Type B pancreatic cell (in vitro differentiated cells): ENCODE results near the gene PRDM1. TPM values are rescaled to one million over a fixed set of nuclear protein-coding genes. Genes with fewer than 3 reads are reported as not detected.

Source experiments
- DNase-seq: peaks from one replicate; pipeline ENCODE4 v3.0.0; 2021; ENCODE audit warnings: mixed read lengths; ENCODE audit not compliant: unreplicated experiment; ENCODE audit errors: extremely low spot score
- H3K27ac Mint-ChIP-seq: 2 replicates; pipeline ENCODE4 v1.8.0; 2021; ENCODE audit warnings: mild to moderate bottlenecking, mixed read lengths
- H3K27me3 Mint-ChIP-seq: 2 replicates; pipeline ENCODE4 v1.8.0; 2021; ENCODE audit warnings: mixed read lengths
- H3K36me3 Mint-ChIP-seq: 2 replicates; pipeline ENCODE4 v1.8.0; 2021; ENCODE audit warnings: mixed read lengths
- H3K4me1 Mint-ChIP-seq: one replicate; pipeline ENCODE4 v1.8.0; 2021; ENCODE audit warnings: mixed read lengths; ENCODE audit not compliant: unreplicated experiment
- H3K4me3 Mint-ChIP-seq: 2 replicates; pipeline ENCODE4 v1.8.0; 2021; ENCODE audit warnings: mild to moderate bottlenecking, mixed read lengths
- H3K9me3 Mint-ChIP-seq: 2 replicates; pipeline ENCODE4 v1.8.0; 2021; ENCODE audit warnings: mixed read lengths
- CTCF ChIP-seq: fragments of 200-600 bp; sonication (generic); conservative IDR thresholded peaks from 2 replicates; pipeline ENCODE4 v1.5.0; 2021; ENCODE audit warnings: antibody characterized with exemption, mild to moderate bottlenecking
- total RNA-seq: library from RNA; stranded (reverse); gene quantifications from 2 replicates; pipeline ENCODE4 v1.2.1, GENCODE V29; 2021; ENCODE audit warnings: low replicate concordance

The PRDM1 gene
- total RNA-seq, 1 donor from 2014 or later: 15.5 TPM

- peaks cover 6% of the 10 kb centered on the region for H3K27me3 Mint-ChIP-seq
Measured at GRCh38 chr6:106053484-106054205, 32.5 kb upstream of the PRDM1 start.

GRCh38 chr6:106055489-106055888, 30.6 kb upstream of the PRDM1 start:
- Mint-ChIP-seq H3K4me3 (no peak overlapping the region), H3K27me3 (peaks cover 3% of the 10 kb centered on the region), H3K36me3 (no peaks in the 10 kb centered on the region), H3K27ac (no peak overlapping the region), H3K4me1 (peaks cover 19% of the 10 kb centered on the region), H3K9me3 (no peaks in the 10 kb centered on the region)
- no peak for TF ChIP-seq CTCF
- no peak for DNase-seq

More at GRCh38 chr6:106053484-106054205, 32.5 kb upstream of the PRDM1 start:
- H3K36me3 Mint-ChIP-seq: no peaks in the 10 kb centered on the region
- TF ChIP-seq CTCF: no peak
- H3K4me1 Mint-ChIP-seq: peaks cover 26% of the 10 kb centered on the region
- no peaks in the 10 kb centered on the region for H3K9me3 Mint-ChIP-seq
- DNase-seq: no peak
- peak overlapping the region; percentile 39 for H3K4me3 Mint-ChIP-seq
- no peak overlapping the region for H3K27ac Mint-ChIP-seq

- no peak for TF ChIP-seq CTCF
- Mint-ChIP-seq H3K36me3 (no peaks in the 10 kb centered on the region), H3K4me1 (peaks cover 16% of the 10 kb centered on the region), H3K27ac (no peak overlapping the region), H3K27me3 (peaks cover 3% of the 10 kb centered on the region), H3K4me3 (no peak overlapping the region), H3K9me3 (no peaks in the 10 kb centered on the region)
- DNase-seq: no peak
Measured at GRCh38 chr6:106056060-106056745, 29.9 kb upstream of the PRDM1 start.

- Mint-ChIP-seq H3K9me3 (no peaks in the 10 kb centered on the region), H3K27me3 (peaks cover 7% of the 10 kb centered on the region), H3K27ac (no peak overlapping the region), H3K36me3 (no peaks in the 10 kb centered on the region), H3K4me1 (peaks cover 10% of the 10 kb centered on the region), H3K4me3 (no peak overlapping the region)
- no peak for DNase-seq
- TF ChIP-seq CTCF: no peak
Measured at GRCh38 chr6:106056746-106057390, 29.3 kb upstream of the PRDM1 start.

- no peak overlapping the region for H3K27ac Mint-ChIP-seq
- H3K4me1 Mint-ChIP-seq: peaks cover 9% of the 10 kb centered on the region
- H3K9me3 Mint-ChIP-seq: no peaks in the 10 kb centered on the region
- no peaks in the 10 kb centered on the region for H3K36me3 Mint-ChIP-seq
- no peak overlapping the region for H3K4me3 Mint-ChIP-seq
- peaks cover 12% of the 10 kb centered on the region for H3K27me3 Mint-ChIP-seq
- no peak for DNase-seq
- no peak for TF ChIP-seq CTCF
Measured at GRCh38 chr6:106059331-106059730, 26.8 kb upstream of the PRDM1 start.
